Testis (tissue), 3 donors: ENCODE measurements around the gene MDC1. TPM values are rescaled to one million over a fixed set of nuclear protein-coding genes. Genes with fewer than 3 reads are reported as not detected.
A peak's percentile ranks its signal among the peaks of the same experiment; 100 is the strongest.
"Not testable (repeated sequence)": the region's sequence is repeated elsewhere in the genome, so short reads cannot be mapped to it uniquely, and the experiment has no call there.

ENCODE experiments used
- DNase-seq: peaks from one replicate; pipeline ENCODE4 v3.0.0-alpha.2; 2019
- H3K27ac ChIP-seq, 2 donors: fragments of 200-600 bp; sonication (generic); one replicate each; pipeline ENCODE4 v1.5.1; 2019
- H3K27me3 ChIP-seq: fragments of 200-600 bp; sonication (generic); one replicate; pipeline ENCODE4 v1.5.1; 2019
- H3K36me3 ChIP-seq: fragments of 200-600 bp; sonication (generic); one replicate; pipeline ENCODE4 v1.5.1; 2017; ENCODE audit warnings: low read depth; ENCODE audit errors: missing control alignments
- H3K4me1 ChIP-seq: fragments of 200-600 bp; sonication (generic); one replicate; pipeline ENCODE4 v1.5.1; 2019
- H3K4me3 ChIP-seq, 2 donors: fragments of 200-600 bp; sonication (generic); one replicate each; pipeline ENCODE4 v1.5.1; 2017 to 2019
- H3K9me3 ChIP-seq: fragments of 200-600 bp; sonication (generic); one replicate; pipeline ENCODE4 v1.5.1; 2017
- CTCF ChIP-seq, 3 experiments: fragments of 450-650 bp in 2 of 3; fragments of 200-600 bp in 1 of 3; sonication (generic) in 1 of 3; IDR thresholded peaks; one replicate each; pipeline ENCODE4 v1.5.1; 2016 to 2019; ENCODE audit warnings: antibody characterized with exemption in 3 of 3, mild to moderate bottlenecking in 2 of 3, moderate library complexity in 1 of 3
- POLR2A ChIP-seq: fragments of 450-650 bp; IDR thresholded peaks from one replicate; pipeline ENCODE4 v1.6.1; 2017; ENCODE audit warnings: antibody characterized with exemption, mild to moderate bottlenecking, moderate library complexity
- WGBS, 2 donors: methylation state at CpG; one replicate each; pipeline ENCODE4 v1.1.5; 2018; 5-methylcytosine and 5-hydroxymethylcytosine counted together
- intact Hi-C: fragments of 100-400 bp; cut with DNase I; formaldehyde crosslinking; loops from one replicate; pipeline ENCODE4 v1.15.1; 2023; ENCODE audit warnings: low total_unique reads
- polyA plus RNA-seq: library from polyadenylated mRNA; stranded (reverse); fragments of 350-450 nt; fragmentation: Illumina TruSeq; extraction: RNeasy Lipid Tissue Mini Kit (QIAGEN cat#74804); gene quantifications from one replicate; pipeline ENCODE4 v1.2.3, GENCODE V29; 2014; ENCODE audit warnings: low read depth, low replicate concordance; ENCODE audit not compliant: insufficient read depth
- total RNA-seq, 2 donors: library from RNA; depleted of rRNA; stranded (reverse); fragments of >200 nt; gene quantifications; one replicate each; pipeline ENCODE4 v1.2.3, GENCODE V29; 2016

MDC1 gene
- total and polyA plus RNA-seq, 3 donors from 2014 or later, result 56.6 to 155 (median 79.3) TPM

DNA sequence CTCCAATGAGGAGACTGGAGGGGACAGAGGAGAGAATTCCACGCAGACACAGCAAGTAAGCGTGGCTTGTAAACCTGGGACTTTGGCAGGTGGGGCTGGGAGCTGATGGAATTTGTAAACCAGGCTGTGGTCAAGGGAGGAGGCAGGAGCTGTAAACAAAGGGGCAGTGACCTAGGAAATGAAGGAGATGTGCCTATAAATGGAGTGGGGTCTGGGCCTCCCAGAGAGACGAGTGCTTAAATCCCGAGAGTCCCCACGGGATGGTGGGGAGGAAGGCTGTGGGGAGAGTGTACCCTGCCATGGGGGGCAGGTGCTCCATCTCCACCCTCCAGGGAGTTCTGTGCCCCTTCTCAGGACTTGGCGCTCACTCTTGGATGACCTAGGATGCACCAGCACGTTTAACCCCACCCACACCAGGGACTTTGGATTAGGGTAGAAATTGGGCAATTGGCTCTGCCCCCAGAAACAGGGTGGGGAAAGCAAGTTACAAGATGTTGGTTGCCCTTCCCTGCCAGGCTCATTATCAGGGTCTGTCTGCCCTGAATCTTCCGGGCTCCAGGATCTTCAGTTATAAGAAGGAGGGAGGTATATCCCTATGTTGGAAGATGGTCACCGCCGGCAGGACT is 40.3 kb downstream of the MDC1 start:
- Histone ChIP-seq H3K36me3 (no peaks in the 10 kb centered on the region), H3K4me3 (no peak overlapping the region), H3K27ac (no peak overlapping the region), H3K9me3 (no peaks in the 10 kb centered on the region), H3K27me3 (no peaks in the 10 kb centered on the region), H3K4me1 (peaks cover 2% of the 10 kb centered on the region)
- TF ChIP-seq POLR2A, result no peak
- no peak for TF ChIP-seq CTCF (IDR thresholded peaks at IDR 0.05)
- no peak for DNase-seq
- WGBS, 2 donors, result 74 to 79% methylated on average over 7 to 10 of the region's 10 CpGs
- intact Hi-C loops, result no loop called here

DNA sequence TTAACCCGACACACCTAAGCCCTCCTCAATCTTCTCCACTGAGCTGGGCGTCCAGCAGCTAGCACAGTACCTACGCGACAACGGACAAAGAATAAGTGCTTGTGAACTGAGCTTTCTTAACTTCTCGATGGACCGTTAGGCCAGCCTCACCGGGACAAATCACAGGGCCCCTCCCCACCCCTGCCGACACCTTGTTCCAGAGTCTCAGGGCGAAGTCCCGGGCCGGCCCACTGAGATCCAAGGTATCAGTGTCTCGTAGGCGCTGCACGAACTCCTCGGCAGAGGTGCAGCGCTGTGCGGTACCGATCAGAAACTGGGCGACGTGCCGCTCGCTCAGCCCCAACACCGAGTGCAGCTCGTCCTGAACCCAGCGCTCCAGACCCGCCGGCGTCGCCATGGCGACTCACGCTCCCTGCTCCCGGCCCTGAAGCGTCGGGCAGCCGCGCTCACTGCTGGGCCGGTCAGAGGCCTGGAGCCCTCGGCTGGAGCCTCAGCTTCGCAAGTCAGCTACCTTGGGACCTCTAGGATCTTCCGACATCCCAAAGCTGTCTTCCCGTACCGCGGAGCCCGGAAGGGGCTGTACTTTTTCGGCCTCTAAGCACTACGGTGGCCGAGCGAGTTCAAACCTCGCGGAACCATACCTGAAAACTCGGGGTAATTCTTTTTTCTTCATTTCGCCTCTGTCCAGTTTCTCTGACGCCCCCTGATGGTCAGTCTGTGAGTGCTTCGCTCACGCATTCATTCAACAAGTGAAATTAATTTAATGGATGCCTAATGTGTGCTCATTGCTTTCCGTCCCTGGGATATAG is 44.4 kb downstream of the MDC1 start, which contains the start of gene DHX16:
TSS of gene DHX16 (minus strand) at position 562 of the 809 bp plus-strand sequence. CDS start at position 397, 165 bp downstream.
- Histone ChIP-seq H3K27ac (peak within 1 kb of the TSS; percentile 44 to 77), H3K27me3 (no peaks in the 10 kb centered on the region), H3K4me1 (peaks cover 12% of the 10 kb centered on the region), H3K36me3 (no peaks in the 10 kb centered on the region), H3K9me3 (no peaks in the 10 kb centered on the region), H3K4me3 (peak within 1 kb of the TSS; percentile 86)
- TF ChIP-seq POLR2A, result no peak
- TF ChIP-seq CTCF (IDR thresholded peaks at IDR 0.05), result peak; percentile 83 to 98 (median 96)
- 0% methylated on average over 33 to 57 of the region's 57 CpGs for WGBS, 2 donors
- peak; percentile 97 for DNase-seq
- intact Hi-C loops, result no loop called here

DNA sequence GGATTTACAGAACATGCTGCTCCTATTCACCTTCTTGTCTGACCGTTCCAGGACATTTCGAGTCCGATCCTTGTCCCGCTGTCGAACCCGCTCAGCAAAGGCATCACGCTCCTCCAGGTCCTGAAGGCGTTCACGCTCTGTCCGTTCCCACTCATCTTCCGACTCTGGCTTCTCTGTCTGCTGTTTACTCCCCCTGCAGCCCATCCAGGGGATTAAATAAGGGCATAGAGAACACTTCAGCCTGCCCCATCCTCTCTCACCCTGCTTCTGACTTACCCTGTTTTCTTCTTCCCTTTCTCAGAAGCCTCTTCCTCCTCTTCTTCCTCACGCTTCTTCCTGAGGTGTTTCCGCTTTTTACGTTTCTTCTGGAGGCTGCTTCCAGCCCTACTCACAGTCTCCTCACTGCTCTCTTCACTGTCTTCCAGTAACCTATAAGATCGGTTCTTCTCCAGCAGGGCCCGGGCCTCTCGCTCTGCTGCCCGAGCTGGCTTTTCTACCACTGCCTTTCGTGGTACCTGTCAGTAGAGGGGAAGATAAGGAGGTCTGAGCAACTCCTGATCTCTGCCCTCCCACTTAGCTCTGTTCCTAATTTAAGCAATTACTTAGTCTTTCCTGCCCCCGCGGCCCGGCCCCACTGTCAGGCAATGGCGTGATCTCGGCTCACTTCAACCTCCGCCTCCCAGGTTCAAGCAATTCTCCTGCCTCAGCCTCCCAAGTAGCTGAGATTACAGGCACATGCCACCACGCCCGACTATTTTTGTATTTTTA is 46.1 kb downstream of the MDC1 start:
- Histone ChIP-seq H3K4me1 (peaks cover 12% of the 10 kb centered on the region), H3K27me3 (no peaks in the 10 kb centered on the region), H3K27ac (no peak overlapping the region), H3K9me3 (no peaks in the 10 kb centered on the region), H3K36me3 (no peaks in the 10 kb centered on the region), H3K4me3 (no peak overlapping the region)
- intact Hi-C loops, result no loop called here
- no peak for TF ChIP-seq CTCF (IDR thresholded peaks at IDR 0.05)
- no peak for TF ChIP-seq POLR2A
- WGBS, 2 donors, result 70 to 79% methylated on average over 27 of the region's 27 CpGs
- DNase-seq, result no peak

DNA sequence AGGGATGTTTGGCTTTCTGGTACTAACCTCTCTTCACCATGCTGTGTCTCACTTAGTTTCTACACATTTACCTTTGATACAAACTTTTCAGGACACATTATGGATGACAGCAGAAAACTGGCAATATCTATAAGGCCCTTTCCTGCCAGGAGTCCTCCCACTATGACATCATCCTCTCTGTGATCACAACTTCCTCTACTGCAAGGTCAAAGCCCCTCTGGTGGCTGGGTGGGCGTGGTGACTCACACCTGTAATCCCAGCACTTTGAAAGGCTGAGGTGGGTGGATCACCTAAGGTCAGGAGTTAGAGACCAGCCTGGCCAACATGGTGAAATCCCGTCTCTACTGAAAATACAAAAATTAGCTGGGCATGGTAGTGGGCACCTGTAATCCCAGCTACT is 50.8 kb downstream of the MDC1 start:
- H3K4me3 ChIP-seq, H3K4me1 ChIP-seq, DNase-seq, H3K9me3 ChIP-seq, H3K36me3 ChIP-seq, H3K27ac ChIP-seq, intact Hi-C loops, H3K27me3 ChIP-seq: not testable (repeated sequence)
- WGBS, 2 donors, result 83 to 84% methylated on average over 2 of the region's 2 CpGs
